Esophagus squamous epithelium (tissue), 5 donors: ENCODE results near the gene ATP1A1. TPM values are rescaled to one million over a fixed set of nuclear protein-coding genes. Genes with fewer than 3 reads are reported as not detected.

Experiments
- DNase-seq: peaks from one replicate; lab custom pipeline; 2025; lab: John Stamatoyannopoulos, UW
- H3K27ac ChIP-seq, 4 donors: fragments of 200-600 bp; sonication (generic); one replicate each; pipeline ENCODE4 v1.5.1; 2016 to 2019; ENCODE audit warnings: mild to moderate bottlenecking in 1 of 4
- H3K27me3 ChIP-seq, 4 donors: fragments of 200-600 bp; sonication (generic); 1 replicate in 3 of 4; 2 replicates in 1 of 4; pipeline versions ENCODE4 v1.5.1 to v1.6.0; 2017 to 2021; ENCODE audit warnings: antibody characterized with exemption in 1 of 4
- H3K36me3 ChIP-seq, 3 donors: fragments of 200-600 bp; sonication (generic); one replicate each; pipeline ENCODE4 v1.5.1; 2016 to 2019
- H3K4me1 ChIP-seq, 3 donors: fragments of 200-600 bp; sonication (generic); one replicate each; pipeline ENCODE4 v1.5.1; 2017 to 2019
- H3K4me3 ChIP-seq, 4 donors: fragments of 200-600 bp; sonication (generic); 1 replicate in 3 of 4; 2 replicates in 1 of 4; pipeline ENCODE4 v1.5.1; 2016 to 2019; ENCODE audit warnings: mild to moderate bottlenecking in 2 of 4, moderate library complexity in 1 of 4
- H3K9me3 ChIP-seq, 3 donors: fragments of 200-600 bp; sonication (generic); one replicate each; pipeline ENCODE4 v1.5.1; 2016 to 2019
- CTCF ChIP-seq, 6 experiments: fragments of 450-650 bp in 4 of 6; fragments of 200-600 bp in 2 of 6; sonication (generic) in 2 of 6; IDR thresholded peaks; one replicate each; pipeline ENCODE4 v1.5.1; 2016 to 2019; ENCODE audit warnings: antibody characterized with exemption in 6 of 6, mild to moderate bottlenecking in 4 of 6, moderate library complexity in 4 of 6
- POLR2A ChIP-seq, 4 donors: fragments of 450-650 bp; IDR thresholded peaks; one replicate each; pipeline ENCODE4 v1.6.1; 2017; ENCODE audit warnings: antibody characterized with exemption in 4 of 4, mild to moderate bottlenecking in 4 of 4, moderate library complexity in 3 of 4
- WGBS, 2 donors: methylation state at CpG; one replicate each; pipeline ENCODE4 v1.1.5; 2018; 5-methylcytosine and 5-hydroxymethylcytosine counted together
- intact Hi-C: fragments of 100-400 bp; cut with DNase I; formaldehyde crosslinking; loops from one replicate; pipeline ENCODE4 v1.15.0; 2022
- total RNA-seq, 4 donors: library from RNA; depleted of rRNA; stranded (reverse); fragments of >200 nt; gene quantifications; one replicate each; pipeline ENCODE4 v1.1.0, GENCODE V29; 2016
- donor health status: DM: yes; HTN: yes; CAD: no.

ATP1A1 gene
- total RNA-seq, 4 donors from 2014 or later = 310 to 443 (median 391) TPM

- H3K4me1 ChIP-seq = peaks cover 0 to 22% (median 0%) of the 10 kb centered on the region in 3 donors
- no peaks in the 10 kb centered on the region for H3K9me3 ChIP-seq
- 29 to 53% methylated on average over 1 of the region's 1 CpG for WGBS, 2 donors
- TF ChIP-seq CTCF (IDR thresholded peaks at IDR 0.05) (no peak), POLR2A (IDR thresholded peaks at IDR 0.05) (no peak)
- H3K4me3 ChIP-seq = no peak overlapping the region
- intact Hi-C loops = no loop called here
- no peak for DNase-seq
- no peaks in the 10 kb centered on the region for H3K27me3 ChIP-seq
- H3K27ac ChIP-seq = peak overlapping the region; percentile 60 to 82 (median 74)
- no peaks in the 10 kb centered on the region for H3K36me3 ChIP-seq
Measured at GRCh38 chr1:116326486-116326885, 46.6 kb upstream of the ATP1A1 start.

GRCh38 chr1:116328671-116329070 is 44.4 kb upstream of the ATP1A1 start:
- Histone ChIP-seq H3K27ac (no peak overlapping the region), H3K4me3 (no peak overlapping the region), H3K36me3 (no peaks in the 10 kb centered on the region), H3K4me1 (peaks cover 0 to 24% (median under 1%) of the 10 kb centered on the region in 3 donors), H3K27me3 (no peaks in the 10 kb centered on the region), H3K9me3 (no peaks in the 10 kb centered on the region)
- no peak for DNase-seq
- TF ChIP-seq CTCF (IDR thresholded peaks at IDR 0.05) (no peak), POLR2A (IDR thresholded peaks at IDR 0.05) (no peak)
- 91 to 93% methylated on average over 2 of the region's 2 CpGs for WGBS, 2 donors
- intact Hi-C loops = no loop called here

DNA sequence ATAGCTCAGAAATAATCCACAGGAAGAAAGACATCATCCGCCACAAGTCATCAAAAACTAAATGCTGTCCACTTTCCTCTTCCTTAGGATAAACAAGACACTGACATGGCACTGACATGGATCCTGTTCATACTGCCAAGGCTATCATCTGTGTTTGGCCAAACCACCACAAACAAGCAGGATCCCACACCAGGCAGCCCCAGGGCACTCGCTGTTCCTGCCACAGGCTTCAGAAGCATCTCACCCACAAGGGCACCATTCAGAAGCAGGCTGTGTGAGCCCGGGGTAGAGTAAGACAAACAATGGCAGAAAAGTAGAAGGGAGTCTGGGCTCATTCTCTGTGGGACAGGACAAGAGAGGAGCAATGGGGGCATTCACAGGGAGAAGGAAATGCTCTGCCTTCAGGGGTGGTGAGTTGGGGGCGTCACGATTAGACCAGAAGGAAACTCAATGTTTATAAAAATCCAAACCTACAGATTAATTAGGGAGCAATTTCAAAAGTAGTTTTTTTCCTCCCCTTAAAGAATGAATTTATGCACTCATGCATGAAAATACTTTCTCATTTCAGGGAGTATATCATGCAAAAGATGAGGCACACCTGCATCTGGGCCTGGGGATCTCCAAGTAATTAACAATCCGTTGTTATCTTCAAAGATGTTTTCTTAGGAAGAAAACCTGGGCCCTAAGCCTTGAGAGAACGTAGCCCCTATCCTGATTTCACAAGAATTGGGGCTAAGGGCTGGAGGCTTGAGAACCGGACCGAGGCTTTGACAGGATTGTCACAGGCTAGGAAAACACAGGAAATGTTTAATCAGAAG is 43.3 kb upstream of the ATP1A1 start:
- no peak overlapping the region for H3K4me3 ChIP-seq
- TF ChIP-seq CTCF (IDR thresholded peaks at IDR 0.05) = no peak
- TF ChIP-seq POLR2A (IDR thresholded peaks at IDR 0.05) = no peak
- DNase-seq = no peak

GRCh38 chr1:116330342-116330652 is 42.7 kb upstream of the ATP1A1 start:
- TF ChIP-seq CTCF (IDR thresholded peaks at IDR 0.05) (no peak), POLR2A (IDR thresholded peaks at IDR 0.05) (no peak)

More for the DNA sequence above, 43.3 kb upstream of the ATP1A1 start:
- Histone ChIP-seq H3K36me3 (no peaks in the 10 kb centered on the region), H3K27ac (no peak overlapping the region), H3K9me3 (no peaks in the 10 kb centered on the region), H3K27me3 (no peaks in the 10 kb centered on the region), H3K4me1 (peaks cover 0 to 34% (median 8%) of the 10 kb centered on the region in 3 donors)
- intact Hi-C loops = no loop called here
- WGBS, 2 donors = 62 to 66% methylated on average over 7 to 8 of the region's 9 CpGs

GRCh38 chr1:116330846-116331245 is 42.2 kb upstream of the ATP1A1 start:
- H3K27ac ChIP-seq = no peak overlapping the region
- no peaks in the 10 kb centered on the region for H3K9me3 ChIP-seq
- no peak overlapping the region for H3K4me3 ChIP-seq
- TF ChIP-seq CTCF (IDR thresholded peaks at IDR 0.05) (no peak), POLR2A (IDR thresholded peaks at IDR 0.05) (no peak)
- peaks cover 0 to 25% (median 8%) of the 10 kb centered on the region in 3 donors for H3K4me1 ChIP-seq
- no peak for DNase-seq
- intact Hi-C loops = no loop called here
- H3K27me3 ChIP-seq = no peaks in the 10 kb centered on the region
- no peaks in the 10 kb centered on the region for H3K36me3 ChIP-seq

More at GRCh38 chr1:116330342-116330652, 42.7 kb upstream of the ATP1A1 start:
- H3K27me3 ChIP-seq = no peaks in the 10 kb centered on the region
- 70 to 92% methylated on average over 4 of the region's 4 CpGs for WGBS, 2 donors
- intact Hi-C loops = no loop called here
- no peaks in the 10 kb centered on the region for H3K9me3 ChIP-seq
- H3K36me3 ChIP-seq = no peaks in the 10 kb centered on the region
- no peak overlapping the region for H3K4me3 ChIP-seq
- no peak for DNase-seq
- no peak overlapping the region for H3K27ac ChIP-seq
- H3K4me1 ChIP-seq = peaks cover 0 to 31% (median 8%) of the 10 kb centered on the region in 3 donors
